Prostate gland (tissue), 2 donors: ENCODE measurements around the gene CDCA3. TPM values are rescaled to one million over a fixed set of nuclear protein-coding genes. Genes with fewer than 3 reads are reported as not detected.

Experiments
- DNase-seq: peaks from one replicate; pipeline ENCODE4 v3.0.0-alpha.2; 2019; ENCODE audit warnings: low spot score
- H3K27ac ChIP-seq, 2 donors: fragments of 200-600 bp; sonication (generic); 2 replicates each; pipeline ENCODE4 v1.5.1; 2017 to 2019
- H3K27me3 ChIP-seq: fragments of 200-600 bp; sonication (generic); replicated peaks from 2 replicates; pipeline ENCODE4 v1.5.1; 2019; ENCODE audit not compliant: insufficient read depth
- H3K36me3 ChIP-seq, 2 donors: fragments of 200-600 bp; sonication (generic); 1 replicate in 1 of 2; 2 replicates in 1 of 2; pipeline versions ENCODE4 v1.5.1 to v1.8.1; 2017 to 2019
- H3K4me1 ChIP-seq: fragments of 200-600 bp; sonication (generic); replicated peaks from 2 replicates; pipeline ENCODE4 v1.5.1; 2019
- H3K4me3 ChIP-seq, 2 donors: fragments of 200-600 bp; sonication (generic); 2 replicates each; pipeline ENCODE4 v1.5.1; 2017 to 2019
- H3K9me3 ChIP-seq: fragments of 200-600 bp; sonication (generic); 2 replicates; pipeline ENCODE4 v1.5.1; 2017
- CTCF ChIP-seq, 4 experiments: fragments of 200-600 bp in 2 of 4; fragments of 450-650 bp in 2 of 4; sonication (generic) in 2 of 4; IDR thresholded peaks; 1 replicate in 3 of 4; 2 replicates in 1 of 4; pipeline ENCODE4 v1.5.1; 2016 to 2019; ENCODE audit warnings: antibody characterized with exemption in 4 of 4, mild to moderate bottlenecking in 2 of 4, moderate library complexity in 2 of 4
- POLR2A ChIP-seq: fragments of 450-650 bp; IDR thresholded peaks from one replicate; pipeline ENCODE4 v1.6.1; 2016; ENCODE audit warnings: antibody characterized with exemption, mild to moderate bottlenecking
- POLR2AphosphoS5 ChIP-seq: sonication (generic); formaldehyde crosslinking; IDR thresholded peaks from one replicate; pipeline ENCODE4 v1.6.1; 2017; ENCODE audit warnings: antibody characterized with exemption
- WGBS: methylation state at CpG from one replicate; pipeline ENCODE4 v1.1.5; 2018; 5-methylcytosine and 5-hydroxymethylcytosine counted together
- intact Hi-C: fragments of 100-400 bp; cut with DNase I; formaldehyde crosslinking; loops from one replicate; pipeline ENCODE4 v1.14.2; 2022
- total RNA-seq, 2 donors: library from RNA; depleted of rRNA; stranded (reverse); fragments of >200 nt; gene quantifications; one replicate each; pipeline ENCODE4 v1.1.0, GENCODE V29; 2016

The CDCA3 gene
- total RNA-seq, 2 donors from 2014 or later = 1.7 to 16.2 TPM

GRCh38 chr12:6860942-6861341 is 9.9 kb upstream of the CDCA3 start:
- no peak for TF ChIP-seq POLR2A
- no peak for TF ChIP-seq CTCF (IDR thresholded peaks at IDR 0.05)
- no peak for TF ChIP-seq POLR2AphosphoS5
- Histone ChIP-seq H3K4me1 (no peaks in the 10 kb centered on the region), H3K36me3 (peaks cover 9 to 33% of the 10 kb centered on the region in 2 donors), H3K9me3 (no peaks in the 10 kb centered on the region), H3K27me3 (no peaks in the 10 kb centered on the region), H3K4me3 (no peak overlapping the region), H3K27ac (no peak overlapping the region)
- 96% methylated on average over 7 of the region's 7 CpGs for WGBS
- intact Hi-C loops = no loop called here
- DNase-seq = no peak

GRCh38 chr12:6860116-6860515 is 9.0 kb upstream of the CDCA3 start:
- DNase-seq = no peak
- 96% methylated on average over 9 of the region's 9 CpGs for WGBS
- Histone ChIP-seq H3K4me3 (no peak overlapping the region), H3K9me3 (no peaks in the 10 kb centered on the region), H3K4me1 (no peaks in the 10 kb centered on the region), H3K27me3 (no peaks in the 10 kb centered on the region), H3K27ac (no peak overlapping the region), H3K36me3 (peaks cover 8 to 33% of the 10 kb centered on the region in 2 donors)
- TF ChIP-seq POLR2A (no peak), CTCF (IDR thresholded peaks at IDR 0.05) (no peak), POLR2AphosphoS5 (no peak)
- intact Hi-C loops = no loop called here

- Histone ChIP-seq H3K27me3 (no peaks in the 10 kb centered on the region), H3K27ac (no peak overlapping the region), H3K9me3 (no peaks in the 10 kb centered on the region), H3K4me3 (no peak overlapping the region), H3K36me3 (peaks cover 5 to 33% of the 10 kb centered on the region in 2 donors), H3K4me1 (peaks cover 3% of the 10 kb centered on the region)
- intact Hi-C loops = no loop called here
- DNase-seq = no peak
- WGBS = 98% methylated on average over 2 of the region's 2 CpGs
- TF ChIP-seq POLR2AphosphoS5 (no peak), POLR2A (no peak)
Observed at GRCh38 chr12:6858799-6859198, 7.7 kb upstream of the CDCA3 start.

GRCh38 chr12:6855322-6855721 is 4.2 kb upstream of the CDCA3 start:
- intact Hi-C loops = no loop called here
- WGBS = 92% methylated on average over 14 of the region's 14 CpGs
- Histone ChIP-seq H3K36me3 (peaks cover 0 to 17% of the 10 kb centered on the region in 2 donors), H3K9me3 (no peaks in the 10 kb centered on the region), H3K27ac (no peak overlapping the region), H3K4me1 (peaks cover 12% of the 10 kb centered on the region), H3K4me3 (no peak overlapping the region), H3K27me3 (no peaks in the 10 kb centered on the region)
- DNase-seq = no peak
- TF ChIP-seq POLR2A = no peak

GRCh38 chr12:6854036-6854435 is 3.0 kb upstream of the CDCA3 start:
- peak overlapping the region in 1 of 2 donors; percentile 66 for H3K27ac ChIP-seq
- H3K9me3 ChIP-seq = no peaks in the 10 kb centered on the region
- DNase-seq = no peak
- 69% methylated on average over 6 of the region's 6 CpGs for WGBS
- TF ChIP-seq POLR2AphosphoS5 (no peak), CTCF (IDR thresholded peaks at IDR 0.05) (no peak), POLR2A (no peak)
- H3K4me1 ChIP-seq = peaks cover 12% of the 10 kb centered on the region
- intact Hi-C loops = no loop called here
- no peak overlapping the region for H3K4me3 ChIP-seq
- no peaks in the 10 kb centered on the region for H3K27me3 ChIP-seq
- peaks cover 0 to 11% of the 10 kb centered on the region in 2 donors for H3K36me3 ChIP-seq

GRCh38 chr12:6853626-6854025 is 2.5 kb upstream of the CDCA3 start:
- Histone ChIP-seq H3K36me3 (peaks cover 0 to 11% of the 10 kb centered on the region in 2 donors), H3K27ac (peak overlapping the region in 1 of 2 donors; percentile 66), H3K4me1 (peaks cover 12% of the 10 kb centered on the region), H3K4me3 (no peak overlapping the region), H3K27me3 (no peaks in the 10 kb centered on the region), H3K9me3 (no peaks in the 10 kb centered on the region)
- no peak for TF ChIP-seq CTCF (IDR thresholded peaks at IDR 0.05)
- TF ChIP-seq POLR2A = no peak
- TF ChIP-seq POLR2AphosphoS5 = no peak
- DNase-seq = no peak
- intact Hi-C loops = no loop called here
- 52% methylated on average over 1 of the region's 1 CpG for WGBS
